Fibroblast of skin of left biceps (primary cell): ENCODE results near the gene ITGB3.
"Not testable (repeated sequence)": the region's sequence is repeated elsewhere in the genome, so short reads cannot be mapped to it uniquely, and the experiment has no call there.

Experiments
- DNase-seq, 2 experiments: peaks; one replicate each; pipeline ENCODE4 v3.0.0-alpha.2; 2013; ENCODE audit warnings: low read depth in 2 of 2

The ITGB3 gene

GRCh38 chr17:47223007-47223406, 30.6 kb upstream of the ITGB3 start:
- DNase-seq, result no peak

- DNase-seq, result no peak
These were observed 30.2 kb upstream of the ITGB3 start for GRCh38 chr17:47223460-47223859.

- DNase-seq, result not testable (repeated sequence)
These were observed 29.6 kb upstream of the ITGB3 start for GRCh38 chr17:47224077-47224476.

- no peak for DNase-seq
These were observed 28.7 kb upstream of the ITGB3 start for GRCh38 chr17:47224966-47225365.

GRCh38 chr17:47225436-47225858, 28.2 kb upstream of the ITGB3 start:
- peak; percentile 69 to 74 for DNase-seq

GRCh38 chr17:47225911-47226688, 27.5 kb upstream of the ITGB3 start:
- DNase-seq, result no peak

- no peak for DNase-seq
These were observed 25.8 kb upstream of the ITGB3 start for GRCh38 chr17:47227862-47228261.

GRCh38 chr17:47229535-47230443, 23.8 kb upstream of the ITGB3 start:
- DNase-seq, result peak; percentile 80 to 82

GRCh38 chr17:47230864-47231263, 22.8 kb upstream of the ITGB3 start:
- DNase-seq, result no peak

- no peak for DNase-seq
These were observed 22.3 kb upstream of the ITGB3 start for GRCh38 chr17:47231334-47231733.

- no peak for DNase-seq
These were observed 21.8 kb upstream of the ITGB3 start for GRCh38 chr17:47231866-47232265.

GRCh38 chr17:47232465-47232864, 21.2 kb upstream of the ITGB3 start:
- no peak for DNase-seq

GRCh38 chr17:47235506-47235905, 18.1 kb upstream of the ITGB3 start:
- DNase-seq, result no peak

- DNase-seq, result no peak
These were observed 17.7 kb upstream of the ITGB3 start for GRCh38 chr17:47235923-47236322.

GRCh38 chr17:47237841-47238240, 15.8 kb upstream of the ITGB3 start:
- no peak for DNase-seq

GRCh38 chr17:47238321-47239010, 15.2 kb upstream of the ITGB3 start:
- no peak for DNase-seq

GRCh38 chr17:47239619-47239966, 14.0 kb upstream of the ITGB3 start:
- no peak for DNase-seq

GRCh38 chr17:47239967-47240651, 13.5 kb upstream of the ITGB3 start:
- peak; percentile 67 to 74 for DNase-seq

GRCh38 chr17:47240806-47241205, 12.8 kb upstream of the ITGB3 start:
- DNase-seq, result no peak

- DNase-seq, result no peak
These were observed 11.0 kb upstream of the ITGB3 start for GRCh38 chr17:47242648-47243047.

GRCh38 chr17:47243737-47244598, 9.7 kb upstream of the ITGB3 start:
- no peak for DNase-seq
